ENCODE data around the gene ZNF346.

DNA sequence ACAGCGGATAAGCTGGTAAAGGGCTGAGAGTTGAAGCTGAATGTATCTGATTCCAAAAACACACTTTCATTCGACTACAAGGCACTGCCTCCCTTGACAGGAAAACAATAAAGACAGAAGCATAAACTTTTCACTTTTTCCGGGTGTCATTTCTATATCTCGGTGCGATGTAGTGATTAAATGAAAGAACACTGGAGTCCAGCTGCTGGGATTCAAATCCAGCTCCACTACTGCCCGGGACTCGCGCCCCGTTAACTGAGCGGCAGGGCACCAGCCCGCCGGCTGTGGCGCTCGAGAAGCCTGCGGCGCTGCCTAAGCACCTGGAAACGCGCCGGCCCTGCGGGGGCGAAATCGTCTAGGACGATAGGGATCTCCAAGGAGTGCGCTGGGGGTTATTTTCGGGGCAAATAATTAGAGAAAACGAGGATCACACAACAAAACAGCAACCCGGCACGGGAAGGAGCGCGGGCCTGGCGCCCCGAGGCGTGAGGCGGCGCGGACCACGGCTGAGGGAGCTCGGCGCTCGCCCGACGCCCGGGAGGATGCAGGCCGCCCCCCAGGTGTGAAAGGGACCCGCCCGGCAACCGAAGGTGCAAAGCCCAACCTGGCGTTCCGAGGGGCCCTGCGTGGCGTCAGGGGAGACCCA is 16.8 kb upstream of the ZNF346 start:
- TF ChIP-seq, protein P1, sequence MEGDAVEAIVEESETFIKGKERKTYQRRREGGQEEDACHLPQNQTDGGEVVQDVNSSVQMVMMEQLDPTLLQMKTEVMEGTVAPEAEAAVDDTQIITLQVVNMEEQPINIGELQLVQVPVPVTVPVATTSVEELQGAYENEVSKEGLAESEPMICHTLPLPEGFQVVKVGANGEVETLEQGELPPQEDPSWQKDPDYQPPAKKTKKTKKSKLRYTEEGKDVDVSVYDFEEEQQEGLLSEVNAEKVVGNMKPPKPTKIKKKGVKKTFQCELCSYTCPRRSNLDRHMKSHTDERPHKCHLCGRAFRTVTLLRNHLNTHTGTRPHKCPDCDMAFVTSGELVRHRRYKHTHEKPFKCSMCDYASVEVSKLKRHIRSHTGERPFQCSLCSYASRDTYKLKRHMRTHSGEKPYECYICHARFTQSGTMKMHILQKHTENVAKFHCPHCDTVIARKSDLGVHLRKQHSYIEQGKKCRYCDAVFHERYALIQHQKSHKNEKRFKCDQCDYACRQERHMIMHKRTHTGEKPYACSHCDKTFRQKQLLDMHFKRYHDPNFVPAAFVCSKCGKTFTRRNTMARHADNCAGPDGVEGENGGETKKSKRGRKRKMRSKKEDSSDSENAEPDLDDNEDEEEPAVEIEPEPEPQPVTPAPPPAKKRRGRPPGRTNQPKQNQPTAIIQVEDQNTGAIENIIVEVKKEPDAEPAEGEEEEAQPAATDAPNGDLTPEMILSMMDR (IDR thresholded peaks at IDR 0.05) = peak in 1 of 2 donors; percentile 56
- no peak for TF ChIP-seq EP300 (IDR thresholded peaks at IDR 0.05)
- TF ChIP-seq POLR2AphosphoS5 (IDR thresholded peaks at IDR 0.05) = no peak
- TF ChIP-seq POLR2A (IDR thresholded peaks at IDR 0.05) = no peak

Data from suprapubic skin (tissue), 4 donors.